GM20000 (cell line): ENCODE measurements around the gene SEC14L1.
"Not testable (repeated sequence)": the region's sequence is repeated elsewhere in the genome, so short reads cannot be mapped to it uniquely, and the experiment has no call there.

Experiments
- DNase-seq: peaks from one replicate; pipeline ENCODE4 v3.0.0; 2012; ENCODE audit warnings: low spot score
- CTCF ChIP-seq: IDR thresholded peaks from 2 replicates; pipeline ENCODE4 v1.5.1; 2012; ENCODE audit warnings: mild to moderate bottlenecking, control low read depth; ENCODE audit errors: extremely low read depth, missing control alignments

SEC14L1 gene

GRCh38 chr17:77253611-77254051 lies 112.9 kb downstream of the SEC14L1 start:
- no peak for TF ChIP-seq CTCF
- DNase-seq: no peak

GRCh38 chr17:77254951-77255825 lies 114.4 kb downstream of the SEC14L1 start:
- no peak for TF ChIP-seq CTCF
- DNase-seq: no peak

- DNase-seq: not testable (repeated sequence)
These were observed 115.2 kb downstream of the SEC14L1 start for GRCh38 chr17:77255970-77256369.

- DNase-seq: no peak
- TF ChIP-seq CTCF: no peak
These were observed 115.9 kb downstream of the SEC14L1 start for GRCh38 chr17:77256710-77257109.

- no peak for DNase-seq
- no peak for TF ChIP-seq CTCF
These were observed 116.4 kb downstream of the SEC14L1 start for GRCh38 chr17:77257169-77257568.

- DNase-seq: no peak
- no peak for TF ChIP-seq CTCF
These were observed 117.1 kb downstream of the SEC14L1 start for GRCh38 chr17:77257596-77258458.

GRCh38 chr17:77258638-77259037 lies 117.9 kb downstream of the SEC14L1 start:
- TF ChIP-seq CTCF: no peak
- DNase-seq: no peak
